Muscle layer of colon (tissue), 2 donors: ENCODE measurements around the gene IGFL4.
"Not testable (repeated sequence)": the region's sequence is repeated elsewhere in the genome, so short reads cannot be mapped to it uniquely, and the experiment has no call there.

ENCODE experiments used
- H3K27ac ChIP-seq: one replicate; pipeline ENCODE4 v1.7.0; 2013; ENCODE audit warnings: low read depth, mild to moderate bottlenecking, low read length, moderate library complexity
- H3K27me3 ChIP-seq, 2 donors: one replicate each; pipeline ENCODE4 v1.7.0; 2013; ENCODE audit warnings: low read length in 2 of 2, mild to moderate bottlenecking in 2 of 2; ENCODE audit not compliant: insufficient read depth in 2 of 2, control insufficient read depth in 1 of 2
- H3K36me3 ChIP-seq: one replicate; pipeline ENCODE4 v1.7.0; 2013; ENCODE audit warnings: mild to moderate bottlenecking, low read length; ENCODE audit not compliant: insufficient read depth
- H3K4me1 ChIP-seq: one replicate; pipeline ENCODE4 v1.7.0; 2013; ENCODE audit warnings: mild to moderate bottlenecking, low read length; ENCODE audit not compliant: insufficient read depth
- H3K4me3 ChIP-seq, 2 donors: one replicate each; pipeline ENCODE4 v1.7.0; 2013; ENCODE audit warnings: low read length in 2 of 2, low read depth in 1 of 2, mild to moderate bottlenecking in 1 of 2, moderate library complexity in 1 of 2
- H3K9ac ChIP-seq: one replicate; pipeline ENCODE4 v1.7.0; 2013; ENCODE audit warnings: low read length
- H3K9me3 ChIP-seq: one replicate; pipeline ENCODE4 v1.7.0; 2013; ENCODE audit warnings: mild to moderate bottlenecking, low read length
- donor health status: abdominal sarcoma.
- donor health status: Adenocarcinoma of cecum.

Gene IGFL4

DNA sequence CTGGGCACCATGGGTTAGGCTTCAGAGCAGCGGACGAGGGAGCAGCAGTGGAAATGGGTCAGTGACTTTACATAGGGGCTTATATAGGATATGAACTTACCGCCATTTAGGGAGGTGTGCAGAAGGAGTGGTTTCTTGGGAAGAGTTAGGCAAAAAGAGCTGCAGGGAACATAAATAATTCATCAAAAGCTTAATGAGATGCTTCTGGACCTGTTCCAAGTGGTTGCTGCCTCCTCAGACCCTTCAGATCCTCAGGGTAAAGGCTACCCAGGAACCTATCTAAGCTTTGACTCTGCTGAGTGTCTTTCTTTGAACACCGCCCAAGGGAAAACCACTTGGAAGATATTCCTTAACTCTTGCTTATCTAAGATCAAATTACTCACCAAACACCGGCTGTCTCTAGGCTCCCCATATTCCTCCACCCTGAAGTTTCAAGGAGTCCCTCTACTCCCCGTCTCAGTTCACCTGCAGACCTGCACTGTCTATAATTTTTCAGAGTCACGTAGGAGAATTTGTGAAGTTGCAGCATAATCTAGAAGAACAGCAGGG is at the start of gene IGFL4:
IGFL4 (minus strand) TSS at position 51 of the 549 bp plus-strand sequence; CDS start at position 11, 40 bp downstream.
- no peak within 1 kb of the TSS for H3K27ac ChIP-seq
- H3K27me3 ChIP-seq, result peaks cover 0 to 16% of the 10 kb centered on the region in 2 donors
- no peak within 1 kb of the TSS for H3K9ac ChIP-seq
- H3K4me3 ChIP-seq, result no peak within 1 kb of the TSS
- H3K9me3 ChIP-seq, result no peaks in the 10 kb centered on the region
- H3K36me3 ChIP-seq, result no peaks in the 10 kb centered on the region
- no peaks in the 10 kb centered on the region for H3K4me1 ChIP-seq

DNA sequence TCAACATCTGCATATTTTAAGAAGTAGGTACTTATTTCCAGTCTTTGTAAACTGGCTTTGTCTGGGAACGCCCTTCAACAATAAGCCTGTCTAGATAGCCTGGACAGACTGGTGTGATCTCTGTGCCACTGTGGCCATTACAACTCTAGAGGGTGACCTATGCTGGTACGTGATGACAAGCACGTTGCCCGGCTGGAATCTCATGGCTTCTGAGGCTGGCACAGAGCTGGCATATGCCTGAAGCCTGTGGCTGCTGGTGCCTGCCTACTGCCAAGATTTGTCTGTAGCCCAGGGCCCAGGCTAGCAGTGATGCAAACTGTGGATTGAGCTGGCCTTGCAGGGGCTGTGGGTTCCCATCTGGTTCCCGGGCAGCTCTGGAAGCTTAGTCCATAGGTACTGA is 49.6 kb upstream of the IGFL4 start:
- Histone ChIP-seq H3K27me3 (no peaks in the 10 kb centered on the region), H3K4me1 (no peaks in the 10 kb centered on the region), H3K4me3 (no peak overlapping the region), H3K27ac (no peak overlapping the region), H3K9me3 (no peaks in the 10 kb centered on the region), H3K36me3 (no peaks in the 10 kb centered on the region), H3K9ac (no peak overlapping the region)

DNA sequence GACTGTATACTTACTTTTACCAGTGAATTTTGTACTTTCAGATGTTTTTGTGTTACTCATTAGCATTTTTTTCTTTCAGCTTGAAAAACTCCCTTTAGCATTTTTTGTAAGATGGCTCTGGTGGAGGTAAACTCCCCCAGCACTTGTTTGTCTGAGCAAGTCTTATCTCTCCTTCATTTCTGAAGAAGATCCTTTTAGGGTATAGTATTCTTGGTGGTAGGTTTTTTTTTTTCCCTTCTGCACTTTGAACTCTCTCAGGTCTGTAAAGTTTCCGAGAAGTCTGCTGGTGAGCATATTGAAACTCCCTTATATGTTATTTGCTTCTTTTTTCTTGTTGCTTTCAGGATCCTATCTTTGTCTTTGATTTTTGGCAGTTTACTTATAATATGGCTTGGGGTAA is 48.6 kb upstream of the IGFL4 start:
- no peaks in the 10 kb centered on the region for H3K36me3 ChIP-seq
- no peak overlapping the region for H3K4me3 ChIP-seq
- H3K9ac ChIP-seq, result no peak overlapping the region
- no peaks in the 10 kb centered on the region for H3K9me3 ChIP-seq
- no peak overlapping the region for H3K27ac ChIP-seq
- no peaks in the 10 kb centered on the region for H3K4me1 ChIP-seq
- H3K27me3 ChIP-seq, result no peaks in the 10 kb centered on the region

GRCh38 chr19:46088101-46088500 is 47.3 kb upstream of the IGFL4 start:
- no peaks in the 10 kb centered on the region for H3K27me3 ChIP-seq
- H3K36me3 ChIP-seq, result no peaks in the 10 kb centered on the region
- no peak overlapping the region for H3K9ac ChIP-seq
- no peak overlapping the region for H3K4me3 ChIP-seq
- no peak overlapping the region for H3K27ac ChIP-seq
- H3K9me3 ChIP-seq, result no peaks in the 10 kb centered on the region
- no peaks in the 10 kb centered on the region for H3K4me1 ChIP-seq

- Histone ChIP-seq H3K27ac (no peak overlapping the region), H3K4me1 (peaks cover 10% of the 10 kb centered on the region), H3K9ac (no peak overlapping the region), H3K36me3 (no peaks in the 10 kb centered on the region), H3K27me3 (no peaks in the 10 kb centered on the region), H3K4me3 (no peak overlapping the region), H3K9me3 (no peaks in the 10 kb centered on the region)
Measured at GRCh38 chr19:46085888-46086287, 45.1 kb upstream of the IGFL4 start.

- Histone ChIP-seq H3K9me3 (no peaks in the 10 kb centered on the region), H3K27ac (no peak overlapping the region), H3K4me1 (peaks cover 18% of the 10 kb centered on the region), H3K9ac (no peak overlapping the region), H3K27me3 (peaks cover under 1% of the 10 kb centered on the region in 2 donors), H3K36me3 (no peaks in the 10 kb centered on the region), H3K4me3 (no peak overlapping the region)
Measured at GRCh38 chr19:46082728-46083050, 41.9 kb upstream of the IGFL4 start.

GRCh38 chr19:46081928-46082727 is 41.3 kb upstream of the IGFL4 start:
- Histone ChIP-seq H3K36me3 (no peaks in the 10 kb centered on the region), H3K9me3 (no peaks in the 10 kb centered on the region), H3K4me3 (no peak overlapping the region), H3K9ac (no peak overlapping the region), H3K27me3 (peaks cover 6% of the 10 kb centered on the region in 2 donors), H3K4me1 (peaks cover 21% of the 10 kb centered on the region), H3K27ac (no peak overlapping the region)

DNA sequence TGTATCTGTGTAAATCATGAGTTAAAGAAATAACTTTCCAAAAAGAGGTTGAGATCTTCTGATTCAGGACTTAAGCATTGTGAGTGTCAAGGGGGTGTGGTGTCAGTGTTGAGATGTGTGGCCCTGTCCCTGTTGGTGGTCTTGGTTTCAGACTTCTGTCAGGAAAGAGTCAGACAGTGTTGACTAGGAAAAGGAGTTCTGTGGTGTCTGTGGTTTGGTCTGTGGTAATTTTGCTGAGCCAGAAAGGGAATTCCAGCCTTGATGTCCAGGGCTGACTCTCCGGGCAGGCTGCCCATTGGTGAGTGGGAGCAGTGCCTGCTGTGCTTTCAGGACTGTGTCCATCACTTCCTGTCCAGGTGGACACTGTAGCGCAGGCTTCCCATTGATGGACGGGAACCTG is 39.8 kb upstream of the IGFL4 start:
- Histone ChIP-seq H3K27me3 (peaks cover 12 to 19% of the 10 kb centered on the region in 2 donors), H3K36me3 (no peaks in the 10 kb centered on the region), H3K27ac (no peak overlapping the region), H3K9me3 (no peaks in the 10 kb centered on the region), H3K4me1 (peaks cover 26% of the 10 kb centered on the region), H3K9ac (no peak overlapping the region), H3K4me3 (peak overlapping the region in 1 of 2 donors; percentile 4)

DNA sequence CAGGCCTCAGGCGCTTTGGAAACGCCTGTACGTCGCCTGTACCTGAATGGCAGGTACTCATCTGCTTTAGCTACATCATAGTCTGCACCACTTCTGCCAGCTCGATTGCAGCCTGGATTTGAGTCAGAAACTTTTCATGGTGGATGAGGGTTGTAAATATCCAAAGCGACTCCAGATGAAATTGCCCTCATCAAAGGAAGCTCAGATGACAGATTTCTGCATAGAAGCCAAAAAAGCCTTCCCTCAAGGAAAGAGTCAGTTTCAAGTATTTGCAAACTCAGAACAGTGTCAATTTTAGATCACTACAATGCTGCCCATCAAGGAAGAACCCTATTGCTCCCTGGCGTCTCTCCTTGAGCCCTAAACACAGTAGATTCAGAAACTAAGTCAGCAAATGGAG is 38.8 kb upstream of the IGFL4 start:
- Histone ChIP-seq H3K4me1 (peaks cover 26% of the 10 kb centered on the region), H3K27me3 (peaks cover 12 to 19% of the 10 kb centered on the region in 2 donors), H3K27ac (no peak overlapping the region), H3K9me3 (no peaks in the 10 kb centered on the region), H3K36me3 (no peaks in the 10 kb centered on the region), H3K4me3 (peak overlapping the region in 1 of 2 donors; percentile 22), H3K9ac (no peak overlapping the region)

- peaks cover 26% of the 10 kb centered on the region for H3K4me1 ChIP-seq
- not testable (repeated sequence) for H3K27ac ChIP-seq, H3K36me3 ChIP-seq, H3K9me3 ChIP-seq
- peak overlapping the region; percentile 5 for H3K9ac ChIP-seq
- peak overlapping the region in 1 of 2 donors; percentile 22 for H3K4me3 ChIP-seq
- H3K27me3 ChIP-seq, result peaks cover 12 to 19% of the 10 kb centered on the region in 2 donors
Measured at GRCh38 chr19:46078573-46079332, 38.0 kb upstream of the IGFL4 start.

- Histone ChIP-seq H3K36me3 (no peaks in the 10 kb centered on the region), H3K27me3 (peaks cover 12 to 19% of the 10 kb centered on the region in 2 donors), H3K9ac (peak overlapping the region; percentile 5), H3K4me1 (peaks cover 25% of the 10 kb centered on the region), H3K27ac (no peak overlapping the region), H3K9me3 (no peaks in the 10 kb centered on the region), H3K4me3 (peak overlapping the region in 1 of 2 donors; percentile 52)
Measured at GRCh38 chr19:46077815-46078167, 37.0 kb upstream of the IGFL4 start.
